HEK293 (cell line): ENCODE measurements around the gene LRRN2.

Experiments
- YY1 ChIP-seq: fragments of 450-650 bp; formaldehyde crosslinking; IDR thresholded peaks from 2 replicates; pipeline ENCODE4 v1.5.1; 2018; ENCODE audit warnings: missing biosample characterization, missing genetic modification characterization
- ZBTB8A ChIP-seq: fragments of 450-650 bp; formaldehyde crosslinking; IDR thresholded peaks from 2 replicates; pipeline ENCODE4 v1.5.1; 2016; ENCODE audit warnings: missing biosample characterization, missing genetic modification characterization
- ZEB2 ChIP-seq: fragments of 450-650 bp; formaldehyde crosslinking; IDR thresholded peaks from 2 replicates; pipeline ENCODE4 v1.5.1; 2016; ENCODE audit warnings: missing biosample characterization, missing genetic modification characterization
- ZNF10 ChIP-seq: fragments of 450-650 bp; formaldehyde crosslinking; IDR thresholded peaks from 2 replicates; pipeline ENCODE4 v1.5.1; 2017; ENCODE audit warnings: missing biosample characterization, missing genetic modification characterization
- ZNF548 ChIP-seq: fragments of 450-650 bp; formaldehyde crosslinking; IDR thresholded peaks from 2 replicates; pipeline ENCODE4 v1.5.1; 2016; ENCODE audit warnings: missing biosample characterization, missing genetic modification characterization
- ZNF585B ChIP-seq: fragments of 450-650 bp; formaldehyde crosslinking; IDR thresholded peaks from 2 replicates; pipeline ENCODE4 v1.5.1; 2016; ENCODE audit warnings: missing biosample characterization, missing genetic modification characterization
- ZNF837 ChIP-seq: fragments of 450-650 bp; formaldehyde crosslinking; IDR thresholded peaks from 2 replicates; pipeline ENCODE4 v1.5.1; 2016; ENCODE audit warnings: missing biosample characterization, missing genetic modification characterization
- TF ChIP-seq, protein P1 (sequence below): fragments of 450-650 bp; formaldehyde crosslinking; IDR thresholded peaks from 2 replicates; pipeline ENCODE4 v1.5.1; 2016; ENCODE audit warnings: missing biosample characterization, missing genetic modification characterization
- TF ChIP-seq, protein P2 (sequence below): fragments of 450-650 bp; formaldehyde crosslinking; IDR thresholded peaks from 2 replicates; pipeline ENCODE4 v1.5.1; 2017; ENCODE audit warnings: missing biosample characterization, missing genetic modification characterization

DNA sequence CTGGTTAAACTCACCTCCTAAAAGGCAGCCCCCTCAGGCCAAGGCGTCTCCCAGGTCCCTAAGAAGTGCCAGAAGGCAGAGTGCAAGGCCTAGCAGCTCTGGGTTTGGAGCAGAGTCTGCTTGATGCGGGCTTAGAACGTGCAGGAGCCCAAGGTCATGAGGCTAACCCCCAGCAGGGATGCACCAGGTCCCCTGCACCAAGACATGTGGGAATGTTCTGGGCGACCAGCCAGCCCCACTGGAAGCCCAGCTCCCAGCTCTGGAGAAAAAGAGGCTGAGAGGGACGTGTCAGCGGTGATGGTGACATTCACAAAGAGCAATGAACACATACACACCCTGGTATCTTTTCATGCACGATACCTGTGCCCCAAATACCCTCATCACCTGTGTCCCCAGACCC, 5.1 kb downstream of the LRRN2 start:
- no peak for TF ChIP-seq ZNF585B (tag by site-specific recombination)
- TF ChIP-seq, protein P1, sequence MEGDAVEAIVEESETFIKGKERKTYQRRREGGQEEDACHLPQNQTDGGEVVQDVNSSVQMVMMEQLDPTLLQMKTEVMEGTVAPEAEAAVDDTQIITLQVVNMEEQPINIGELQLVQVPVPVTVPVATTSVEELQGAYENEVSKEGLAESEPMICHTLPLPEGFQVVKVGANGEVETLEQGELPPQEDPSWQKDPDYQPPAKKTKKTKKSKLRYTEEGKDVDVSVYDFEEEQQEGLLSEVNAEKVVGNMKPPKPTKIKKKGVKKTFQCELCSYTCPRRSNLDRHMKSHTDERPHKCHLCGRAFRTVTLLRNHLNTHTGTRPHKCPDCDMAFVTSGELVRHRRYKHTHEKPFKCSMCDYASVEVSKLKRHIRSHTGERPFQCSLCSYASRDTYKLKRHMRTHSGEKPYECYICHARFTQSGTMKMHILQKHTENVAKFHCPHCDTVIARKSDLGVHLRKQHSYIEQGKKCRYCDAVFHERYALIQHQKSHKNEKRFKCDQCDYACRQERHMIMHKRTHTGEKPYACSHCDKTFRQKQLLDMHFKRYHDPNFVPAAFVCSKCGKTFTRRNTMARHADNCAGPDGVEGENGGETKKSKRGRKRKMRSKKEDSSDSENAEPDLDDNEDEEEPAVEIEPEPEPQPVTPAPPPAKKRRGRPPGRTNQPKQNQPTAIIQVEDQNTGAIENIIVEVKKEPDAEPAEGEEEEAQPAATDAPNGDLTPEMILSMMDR (tag by site-specific recombination), result no peak
- no peak for TF ChIP-seq ZBTB8A (tag by site-specific recombination)
- TF ChIP-seq ZNF837 (tag by site-specific recombination), result no peak
- TF ChIP-seq YY1 (tag by site-specific recombination), result no peak
- TF ChIP-seq ZEB2, result no peak
- no peak for TF ChIP-seq ZNF10 (tag by site-specific recombination)
- TF ChIP-seq ZNF548, result no peak
- TF ChIP-seq, protein P2, sequence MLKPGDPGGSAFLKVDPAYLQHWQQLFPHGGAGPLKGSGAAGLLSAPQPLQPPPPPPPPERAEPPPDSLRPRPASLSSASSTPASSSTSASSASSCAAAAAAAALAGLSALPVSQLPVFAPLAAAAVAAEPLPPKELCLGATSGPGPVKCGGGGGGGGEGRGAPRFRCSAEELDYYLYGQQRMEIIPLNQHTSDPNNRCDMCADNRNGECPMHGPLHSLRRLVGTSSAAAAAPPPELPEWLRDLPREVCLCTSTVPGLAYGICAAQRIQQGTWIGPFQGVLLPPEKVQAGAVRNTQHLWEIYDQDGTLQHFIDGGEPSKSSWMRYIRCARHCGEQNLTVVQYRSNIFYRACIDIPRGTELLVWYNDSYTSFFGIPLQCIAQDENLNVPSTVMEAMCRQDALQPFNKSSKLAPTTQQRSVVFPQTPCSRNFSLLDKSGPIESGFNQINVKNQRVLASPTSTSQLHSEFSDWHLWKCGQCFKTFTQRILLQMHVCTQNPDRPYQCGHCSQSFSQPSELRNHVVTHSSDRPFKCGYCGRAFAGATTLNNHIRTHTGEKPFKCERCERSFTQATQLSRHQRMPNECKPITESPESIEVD (tag by site-specific recombination), result no peak
